NCI-H1694 treated with DMSO at 0.1 percent for 48 hours (cell line): ENCODE results near the gene PANK4.

Experiments used
- DNase-seq: peaks from one replicate; lab custom pipeline; 2025; lab: John Stamatoyannopoulos, UW

Gene PANK4

DNA sequence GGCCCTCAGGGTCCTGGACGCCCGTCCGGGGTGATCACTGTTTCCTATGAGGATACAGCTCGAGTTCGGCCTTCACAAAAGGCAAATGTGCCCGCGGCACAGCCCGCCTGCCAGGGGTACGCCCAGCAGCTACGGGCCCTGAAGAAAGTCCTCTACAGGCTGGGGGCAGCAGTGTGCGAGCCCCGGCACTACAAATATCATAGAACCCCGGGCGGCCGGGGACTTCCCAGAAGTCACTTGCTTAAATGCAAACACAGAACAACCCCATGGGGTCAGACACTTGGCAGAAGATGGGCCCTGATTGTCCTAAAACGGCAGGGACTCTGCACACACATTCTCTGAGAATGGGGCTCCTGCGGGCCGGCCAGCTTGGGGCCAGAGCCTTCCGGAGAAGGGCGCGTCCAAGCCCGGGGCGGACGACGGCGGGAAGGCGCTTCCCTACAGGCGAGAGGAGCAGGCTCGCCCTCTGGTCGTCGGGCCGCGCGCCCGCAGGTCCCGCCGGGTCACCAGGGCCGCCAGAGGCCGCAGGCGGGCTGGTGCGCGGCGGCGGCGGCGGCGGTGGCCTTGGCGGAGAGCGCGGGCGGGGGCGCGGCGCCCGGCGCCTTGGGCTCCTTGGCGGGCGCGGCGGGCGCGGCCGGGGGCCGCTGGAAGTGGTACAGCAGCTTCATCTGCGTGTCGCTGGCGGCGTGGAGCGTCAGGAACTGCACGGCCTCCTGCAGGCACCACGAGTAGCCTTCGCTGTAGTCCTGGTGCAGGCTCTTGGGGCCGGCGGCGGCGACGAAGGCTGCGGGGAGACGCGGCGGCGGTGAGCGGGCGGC lies 2.8 kb upstream of the PANK4 start:
- no peak for DNase-seq

DNA sequence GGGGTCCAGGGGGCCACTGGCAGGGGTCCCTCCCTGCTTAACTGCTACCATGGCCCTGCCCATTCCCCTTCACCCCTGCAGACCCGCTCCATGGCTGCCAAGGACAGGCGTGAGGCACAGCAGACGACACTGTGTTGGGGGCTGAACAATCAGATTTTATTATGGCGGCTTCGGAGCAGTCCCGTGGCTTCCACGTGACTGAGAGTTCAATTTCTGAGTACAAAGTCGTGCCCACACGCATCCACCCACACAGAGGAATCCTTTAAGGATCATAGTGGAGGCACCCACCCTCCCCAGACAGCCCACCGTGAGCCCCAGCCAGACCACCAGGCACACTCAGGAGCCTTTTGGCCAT lies 2.2 kb upstream of the PANK4 start:
- no peak for DNase-seq

DNA sequence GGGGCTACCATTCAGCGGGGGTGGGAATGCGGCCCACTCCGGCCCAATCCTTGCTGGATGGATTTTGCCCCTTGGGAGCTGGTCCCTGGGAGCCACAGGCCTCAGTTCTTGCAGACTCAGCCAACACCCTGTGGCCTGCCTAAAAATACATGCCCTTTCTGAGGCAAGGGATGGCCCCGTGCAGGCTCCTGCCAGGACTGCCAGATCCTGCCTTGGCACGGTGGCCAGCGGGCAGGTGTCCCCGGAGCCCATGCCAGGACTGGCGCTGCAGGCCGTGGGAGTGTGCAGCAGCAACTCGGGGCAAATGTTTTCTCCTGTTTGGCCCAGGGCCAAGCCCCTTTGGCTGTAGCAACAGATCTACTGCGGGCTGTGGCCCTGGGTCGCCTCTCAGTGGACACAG lies 1.6 kb upstream of the PANK4 start:
- no peak for DNase-seq

DNA sequence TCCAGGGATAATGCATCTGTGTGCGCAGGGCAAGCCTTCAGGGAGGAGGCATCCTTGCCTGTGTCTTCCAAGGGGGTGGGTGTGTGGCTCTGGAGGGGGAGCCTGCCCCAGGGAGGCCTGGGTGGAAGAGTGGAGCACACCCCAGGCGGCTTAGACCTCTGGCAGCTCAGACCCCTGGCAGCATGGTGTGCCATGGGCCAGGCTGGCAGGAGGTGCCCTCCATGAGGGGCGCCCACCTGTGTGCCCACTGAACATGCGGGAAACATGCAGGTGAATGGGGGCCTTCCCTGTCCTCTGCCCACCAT lies 1.1 kb upstream of the PANK4 start:
- DNase-seq: no peak

DNA sequence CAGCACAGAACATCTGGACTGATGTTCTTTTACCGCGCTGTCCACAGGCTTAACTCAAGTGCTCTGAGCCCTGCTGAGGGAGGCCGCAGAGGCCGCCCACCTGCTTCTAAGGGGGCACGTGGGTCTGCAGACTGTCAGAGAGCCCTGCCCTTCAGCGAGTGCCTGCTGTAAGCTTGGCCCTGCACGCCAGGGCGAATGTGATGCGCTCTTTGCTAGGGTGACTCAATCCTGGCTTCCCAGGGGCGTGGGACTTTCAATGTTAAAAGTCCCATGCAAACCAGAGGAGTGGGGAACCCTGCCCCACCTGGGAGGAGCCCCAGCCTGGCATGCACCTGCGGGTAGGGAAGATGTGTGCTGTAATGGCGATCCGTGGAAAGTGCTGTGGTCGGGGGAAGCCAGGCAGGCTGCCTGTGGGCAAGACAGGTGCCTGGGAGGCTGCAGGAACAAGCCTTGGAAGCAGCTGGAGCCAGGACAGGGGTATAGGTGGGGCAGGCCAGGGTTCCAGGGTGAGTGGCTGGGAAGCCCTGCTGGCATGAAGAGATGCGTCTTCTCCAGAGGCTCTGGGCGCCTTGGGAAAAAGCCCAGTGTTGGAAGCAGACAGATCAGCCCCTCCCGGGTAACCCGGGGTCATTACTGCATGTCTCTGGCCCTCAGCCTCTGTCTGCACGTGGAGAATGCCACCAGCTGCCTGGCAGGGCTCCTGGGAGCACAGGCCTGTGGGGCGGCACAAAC lies 594 bp upstream of the PANK4 start:
- DNase-seq: no peak

DNA sequence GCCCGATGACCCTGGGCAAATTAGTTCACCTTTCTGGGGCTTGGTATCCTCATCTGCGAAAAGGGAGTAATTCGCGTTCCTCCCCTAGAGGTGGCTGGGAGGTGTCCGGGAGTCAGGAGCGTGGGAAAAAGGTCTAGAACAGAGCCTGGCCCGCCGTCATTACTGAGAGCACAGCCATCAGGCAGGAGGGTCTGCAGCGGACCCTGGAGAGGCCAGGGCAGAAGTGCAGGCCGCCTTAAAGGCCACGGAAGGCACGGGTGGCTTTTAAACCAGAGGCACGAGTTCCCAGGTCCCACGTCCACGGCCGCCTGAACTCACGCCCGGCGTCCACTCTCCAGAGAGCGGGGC lies 850 bp downstream of the PANK4 start:
- DNase-seq: no peak

DNA sequence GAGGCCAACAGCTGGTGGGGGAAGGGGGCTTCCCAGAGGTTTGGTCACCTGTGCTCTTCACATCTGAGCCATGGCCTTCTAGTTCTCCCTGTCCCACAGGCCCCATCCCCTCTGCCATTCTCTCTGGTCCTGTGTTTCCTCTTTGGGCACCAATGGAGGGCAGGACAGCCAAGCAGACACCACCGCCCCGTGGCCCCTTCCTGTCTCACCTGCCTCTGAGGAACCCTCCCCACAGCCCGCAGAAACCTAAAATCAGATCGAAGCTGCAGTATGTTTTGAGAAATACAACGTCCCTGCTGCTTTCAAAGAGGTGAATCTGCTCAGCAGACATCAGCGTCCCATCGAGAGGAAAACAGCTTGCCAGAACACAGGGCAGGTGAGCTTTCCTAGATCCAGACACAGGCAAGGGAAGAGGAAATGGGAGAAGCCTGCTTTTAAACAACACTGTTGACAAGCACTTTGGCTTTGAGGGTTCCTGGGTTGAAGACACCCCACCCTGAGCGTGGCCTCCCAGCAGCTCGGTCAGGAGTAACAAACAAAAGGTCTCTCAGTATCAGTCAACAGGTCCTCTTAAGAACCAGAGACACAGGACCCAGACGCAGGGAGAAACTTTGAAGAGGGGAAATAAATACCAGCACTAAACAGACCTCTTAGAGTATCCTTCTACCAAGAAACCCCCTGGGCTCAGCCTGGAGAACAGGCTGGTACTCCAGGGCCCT lies 2.3 kb downstream of the PANK4 start:
- no peak for DNase-seq

DNA sequence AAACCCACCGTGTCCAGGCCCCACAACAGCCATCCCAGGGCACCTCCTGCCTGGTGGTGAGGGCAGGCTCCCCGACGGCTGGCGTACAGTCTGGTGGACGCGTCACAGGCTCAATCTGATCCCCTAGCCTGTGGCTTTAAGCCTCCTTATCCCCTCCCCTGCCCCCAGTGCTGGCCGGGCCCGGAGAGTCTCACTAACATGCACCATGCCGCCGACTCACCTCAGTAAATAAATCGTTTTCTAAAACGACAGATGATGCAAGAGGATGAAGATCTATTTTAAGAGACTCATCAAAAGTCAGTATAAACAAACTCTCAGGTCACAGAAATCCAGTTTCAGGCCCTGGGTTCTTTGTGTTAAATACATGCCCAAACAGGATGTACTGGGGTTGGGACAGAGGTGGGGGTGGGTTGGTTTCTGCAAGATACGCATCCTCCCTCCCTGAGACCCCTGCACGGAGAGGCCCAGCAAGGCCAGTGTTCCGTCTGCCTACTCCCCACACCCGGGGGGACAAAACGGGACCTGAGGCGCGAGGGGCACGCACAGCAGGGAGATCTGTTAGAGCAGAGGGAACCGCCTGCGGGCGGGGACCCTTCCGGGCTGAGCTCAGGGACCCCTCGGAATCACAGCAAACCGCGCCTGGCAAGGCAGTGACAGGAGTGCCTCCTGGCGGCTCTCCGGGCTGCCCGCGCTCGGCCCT lies 3.1 kb downstream of the PANK4 start:
- DNase-seq: no peak

DNA sequence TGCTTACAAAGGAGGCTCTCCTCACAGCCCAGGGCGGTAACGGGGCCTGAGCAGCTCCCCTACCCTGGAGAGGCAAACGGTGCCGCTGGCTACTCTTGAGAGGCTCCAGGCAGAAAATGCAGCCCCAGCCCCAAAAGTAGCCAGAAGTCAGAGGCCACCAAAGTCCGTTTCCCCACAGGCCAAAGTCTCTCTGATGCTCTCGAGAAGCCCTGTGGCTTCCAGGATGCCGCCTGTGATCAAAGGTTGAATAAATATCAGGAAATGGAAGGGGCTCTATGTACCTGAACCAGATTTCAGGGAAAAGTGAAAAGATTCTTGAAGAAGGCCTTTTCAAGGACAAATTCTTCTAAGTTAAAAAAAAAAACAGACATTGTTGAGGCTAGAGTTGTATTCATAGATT lies 4.2 kb downstream of the PANK4 start:
- no peak for DNase-seq

DNA sequence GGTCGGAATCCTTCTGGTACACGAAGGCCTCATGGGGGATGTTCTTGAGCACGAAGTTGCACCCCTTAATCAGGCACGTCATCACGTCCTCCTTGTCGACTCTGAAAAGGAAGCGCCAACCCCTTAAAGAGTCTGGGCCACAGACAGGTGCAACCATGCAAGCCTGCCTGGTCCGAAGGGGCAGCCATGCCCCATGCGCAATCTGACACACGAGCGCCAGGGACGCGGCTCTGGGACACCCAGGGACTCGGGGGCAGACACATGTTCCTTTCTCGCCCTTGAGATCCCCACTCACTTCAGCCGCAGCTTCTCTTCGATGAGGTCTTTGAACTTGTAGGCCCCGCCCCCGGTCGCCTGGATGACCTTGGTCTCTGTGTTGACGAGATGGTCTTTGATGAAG lies 5.6 kb downstream of the PANK4 start:
- DNase-seq: no peak

DNA sequence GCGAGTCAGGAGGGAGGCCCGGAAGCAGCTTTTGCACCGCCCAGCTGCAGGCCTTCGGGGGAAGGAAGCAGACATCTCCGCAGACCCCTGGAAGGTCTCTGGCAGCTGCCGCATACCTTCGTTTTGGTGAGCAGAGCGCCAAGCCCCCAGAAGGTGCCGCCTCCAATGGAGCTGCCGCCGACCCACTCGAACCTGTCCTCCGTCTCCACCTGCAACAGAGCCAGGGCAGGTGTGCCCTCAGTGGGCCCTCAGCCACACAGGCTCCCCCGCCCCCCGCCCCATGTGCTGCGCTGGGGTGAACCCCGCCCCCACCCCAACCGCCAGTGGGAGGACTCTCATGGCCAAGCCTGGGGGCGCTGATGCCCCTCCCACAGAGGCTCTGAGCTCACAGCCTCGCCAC lies 6.2 kb downstream of the PANK4 start:
- no peak for DNase-seq

DNA sequence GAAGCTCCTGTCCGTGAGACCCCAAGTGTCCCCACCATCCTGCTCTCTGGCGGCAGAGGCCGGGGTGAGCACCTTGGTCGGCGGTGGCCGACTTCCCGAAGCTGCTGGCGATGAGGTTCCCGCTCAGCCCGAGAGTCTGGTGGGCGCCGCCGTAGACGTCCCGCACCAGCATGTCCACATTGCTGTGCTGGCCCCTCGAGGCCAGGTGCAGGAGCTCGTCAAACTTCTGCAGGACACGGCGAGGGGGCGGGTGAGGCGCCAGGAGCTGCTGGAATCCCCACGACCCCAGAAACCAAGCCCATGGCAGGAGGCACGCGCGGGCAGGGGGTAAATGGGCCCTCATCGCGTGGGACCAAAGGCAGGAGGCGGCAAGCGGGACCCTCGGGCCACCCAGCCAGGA lies 6.7 kb downstream of the PANK4 start:
- DNase-seq: no peak

DNA sequence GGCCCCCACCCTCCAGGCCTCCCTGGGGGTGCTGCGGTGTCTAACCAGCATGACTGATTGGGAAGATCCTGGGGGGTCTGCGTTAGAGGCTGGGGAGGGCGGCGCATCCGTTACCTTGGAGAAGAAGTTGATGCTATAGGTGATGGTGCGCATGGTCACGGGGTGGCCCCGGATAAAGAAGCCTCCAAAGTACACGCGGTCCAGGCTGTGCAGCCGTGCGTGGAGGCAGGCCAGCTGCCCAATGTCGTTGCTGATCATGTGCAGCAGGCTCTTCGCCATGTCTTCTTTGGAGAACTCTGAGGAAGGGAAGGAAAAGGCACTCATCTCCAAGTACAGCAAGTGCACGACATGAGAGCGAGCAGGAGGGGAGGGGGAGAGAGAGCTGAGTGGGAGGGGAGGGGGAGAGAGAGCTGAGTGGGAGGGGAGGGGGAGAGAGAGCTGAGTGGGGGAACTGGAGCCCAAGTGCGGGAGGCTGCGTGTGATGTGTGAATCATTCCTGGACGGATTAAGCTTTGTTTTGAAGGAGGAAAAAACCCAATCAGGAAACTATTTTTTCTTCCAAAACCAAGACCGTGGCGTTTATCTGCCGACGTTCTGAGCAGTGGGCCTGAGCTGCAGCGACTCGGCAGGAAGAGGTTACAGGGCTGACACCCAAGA lies 7.2 kb downstream of the PANK4 start:
- DNase-seq: no peak

DNA sequence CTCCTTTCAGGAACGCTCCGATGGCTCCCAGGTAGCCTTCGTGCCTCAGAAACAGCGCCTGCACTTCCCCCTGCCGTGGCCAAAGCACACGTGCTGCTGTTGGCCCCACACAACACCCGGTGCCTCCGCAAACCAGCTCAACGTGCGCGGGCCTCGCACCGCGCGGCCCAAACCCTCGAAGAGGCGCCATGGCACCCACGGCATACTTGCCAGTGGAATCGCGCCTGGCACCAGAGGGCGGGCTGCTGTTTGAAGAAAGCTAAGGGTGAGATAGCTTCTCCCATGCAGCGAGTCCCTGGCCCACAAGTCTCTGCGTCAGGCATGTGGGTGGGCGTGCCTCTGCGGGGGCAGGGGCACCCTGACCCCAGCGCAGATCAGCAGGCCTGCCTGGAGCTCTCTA lies 7.9 kb downstream of the PANK4 start:
- no peak for DNase-seq

DNA sequence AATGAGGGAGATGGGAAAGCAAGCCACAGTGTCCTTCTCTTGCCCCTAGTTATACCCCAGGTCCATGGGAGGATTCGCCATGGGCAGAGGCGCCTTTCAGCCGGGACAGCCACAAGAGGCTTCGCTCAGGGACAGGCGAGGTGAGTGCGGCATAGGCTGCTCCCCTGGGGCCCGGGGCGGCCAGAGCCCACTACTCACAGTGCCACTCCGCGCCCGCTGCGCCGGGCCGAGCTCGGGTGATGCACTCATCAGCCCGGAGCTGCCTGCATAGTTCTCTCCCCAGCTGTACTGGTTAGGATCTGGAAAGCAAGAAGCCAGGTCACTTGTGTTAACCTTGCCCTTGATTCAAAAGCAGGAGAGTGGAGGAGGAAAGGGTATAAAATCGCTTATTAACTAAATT lies 8.4 kb downstream of the PANK4 start:
- no peak for DNase-seq

DNA sequence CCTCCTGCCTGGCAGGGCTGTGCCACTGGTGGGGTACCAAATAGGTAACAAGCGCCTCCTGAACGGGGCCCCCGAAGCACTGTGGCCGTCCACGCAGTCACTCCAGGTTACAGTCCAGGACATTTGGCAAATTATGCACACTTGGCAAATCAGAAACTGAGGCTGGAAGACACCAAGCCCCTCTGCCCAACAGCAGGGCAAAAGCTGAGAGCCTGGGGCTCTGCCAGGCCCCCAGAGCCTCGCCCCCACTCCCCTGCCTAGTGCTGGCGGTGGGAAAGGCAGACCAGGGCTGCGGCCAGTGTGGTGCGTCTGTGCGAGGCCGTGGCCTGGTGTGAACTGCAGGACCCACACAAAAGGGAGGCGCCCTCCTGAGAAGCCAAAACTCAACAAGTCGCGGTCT lies 9.4 kb downstream of the PANK4 start:
- no peak for DNase-seq

DNA sequence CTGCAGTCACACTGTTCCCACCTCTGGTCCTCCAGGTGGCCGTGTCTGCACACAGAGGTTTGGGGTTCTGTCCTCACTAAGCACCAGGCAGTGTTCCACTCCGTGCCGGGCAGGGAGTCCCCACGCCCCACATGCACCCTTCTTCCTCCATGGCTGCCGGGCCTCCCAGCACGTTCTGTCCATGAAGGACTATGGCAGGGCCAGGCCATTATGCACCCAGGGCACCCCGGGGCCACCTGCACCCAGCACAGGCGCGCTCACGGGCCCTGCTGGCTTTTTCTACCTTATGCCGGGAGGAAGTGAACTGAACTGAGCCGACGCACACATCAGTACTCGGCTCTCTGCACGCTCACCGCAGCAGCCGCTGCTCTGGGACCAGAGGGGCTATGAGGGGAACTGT lies 10.3 kb downstream of the PANK4 start:
- DNase-seq: no peak

DNA sequence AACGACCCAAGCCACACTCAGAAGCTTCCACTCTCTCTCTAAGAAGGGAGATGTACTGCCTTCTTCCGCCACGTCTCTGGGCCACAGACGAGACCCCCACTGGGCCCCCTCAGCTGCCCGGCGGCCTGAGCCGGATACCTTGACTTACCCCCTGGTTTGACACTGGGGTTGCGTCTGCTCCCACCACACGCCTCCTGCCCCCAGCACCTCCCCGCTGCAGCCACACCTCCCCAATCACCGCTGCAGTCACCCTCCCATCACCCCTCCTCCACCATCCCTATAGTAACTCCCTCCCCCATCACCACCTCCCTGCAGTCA lies 10.7 kb downstream of the PANK4 start:
- DNase-seq: no peak

DNA sequence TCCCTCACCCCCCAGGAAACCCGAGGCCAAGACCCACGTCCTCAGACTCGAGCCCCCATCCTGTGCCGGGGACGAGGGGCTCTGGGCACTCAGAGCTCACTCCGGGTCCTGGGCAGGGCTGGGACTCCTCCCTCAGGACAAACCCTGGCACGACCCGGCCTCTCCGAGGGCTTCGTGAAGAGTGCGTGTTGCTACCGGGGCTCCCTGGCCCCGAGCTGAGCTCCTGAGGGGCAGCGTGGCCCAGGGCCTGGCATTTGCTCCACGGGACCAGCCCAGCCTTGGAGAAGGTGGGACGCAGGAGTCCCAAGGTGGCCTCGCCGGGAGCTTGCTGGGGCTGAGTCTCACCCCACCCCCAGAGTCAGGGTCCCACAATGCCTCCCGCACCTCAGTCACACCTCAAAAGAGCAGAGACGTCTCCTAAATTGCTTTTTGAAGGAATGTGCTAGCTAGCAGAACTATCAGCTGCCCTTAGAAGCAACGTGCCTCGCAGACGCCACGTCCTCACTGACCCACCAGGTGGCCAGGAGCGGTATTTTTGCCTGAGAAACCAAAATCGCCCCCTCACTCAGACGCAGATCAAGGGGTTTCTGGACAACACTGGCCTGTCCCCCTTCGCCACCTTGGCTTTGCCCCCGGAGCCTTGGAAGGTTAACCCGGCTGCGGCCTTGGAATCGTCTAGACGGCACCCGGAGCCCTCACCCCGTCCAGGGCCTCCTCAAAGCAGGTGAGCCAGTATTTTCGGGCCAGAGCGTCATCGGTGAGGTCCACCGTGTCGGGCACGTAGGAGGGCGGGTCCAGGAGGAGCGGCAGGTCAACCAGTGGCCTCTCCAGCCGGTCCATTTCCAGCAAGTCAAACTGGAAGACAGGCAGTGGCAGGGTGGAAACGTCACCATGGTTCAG lies 11.3 kb downstream of the PANK4 start:
- DNase-seq: no peak

DNA sequence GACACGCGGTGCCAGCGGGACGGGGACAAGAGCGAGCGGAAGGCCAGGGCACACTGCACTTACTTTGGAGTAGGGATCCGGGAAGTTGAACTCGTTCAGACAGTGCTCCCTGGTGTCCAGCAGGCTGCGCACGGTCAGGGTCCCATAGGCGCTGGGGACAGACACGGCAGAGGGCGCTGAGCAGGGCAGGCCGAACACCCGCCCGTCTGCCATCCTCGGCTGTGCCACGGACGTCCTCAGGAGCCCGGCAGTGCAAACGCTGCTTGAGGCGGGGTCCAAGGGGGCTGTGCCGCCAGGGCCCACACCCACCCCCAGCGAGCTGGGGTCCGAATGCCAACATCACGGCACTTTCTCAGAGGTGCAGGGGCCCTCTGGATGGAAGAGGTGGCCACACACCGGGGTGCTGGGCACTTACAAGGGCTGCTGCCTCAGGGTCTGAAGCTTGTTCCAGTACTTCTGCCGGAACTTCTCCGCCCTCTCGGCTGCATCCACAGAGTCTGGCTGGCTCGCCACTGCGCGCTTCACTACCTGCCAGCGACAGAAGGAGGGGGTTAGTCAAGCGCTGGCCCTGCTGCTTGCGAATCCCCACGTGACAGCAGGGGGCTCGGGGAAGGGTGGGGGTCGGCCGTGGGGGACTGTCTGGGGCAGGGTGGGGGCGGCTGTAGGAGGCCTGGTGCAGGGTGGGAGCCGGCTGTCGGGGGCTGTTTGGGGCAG lies 12.3 kb downstream of the PANK4 start:
- no peak for DNase-seq
